Fibroblast of the aortic adventitia (primary cell): ENCODE results near the gene VAMP2. TPM values are rescaled to one million over a fixed set of nuclear protein-coding genes. Genes with fewer than 3 reads are reported as not detected.
A peak's percentile ranks its signal among the peaks of the same experiment; 100 is the strongest.

Experiments
- DNase-seq: peaks from one replicate; pipeline ENCODE4 v3.0.0-alpha.2; 2010; ENCODE audit warnings: low read depth
- H3K4me3 ChIP-seq: 2 replicates; pipeline ENCODE4 v1.5.1; 2011; ENCODE audit warnings: low read depth, mild to moderate bottlenecking, control low read depth, low read length, moderate library complexity
- total RNA-seq: library from RNA; depleted of rRNA; stranded (reverse); fragments of >200 nt; gene quantifications from 2 replicates; pipeline ENCODE4 v1.2.3, GENCODE V29; 2012; ENCODE audit warnings: low replicate concordance
- TF ChIP-seq, protein P1 (sequence below): IDR thresholded peaks from 2 replicates; pipeline ENCODE4 v1.5.1; 2011; ENCODE audit warnings: mild to moderate bottlenecking, low read length, control low read depth, inconsistent platforms; ENCODE audit not compliant: insufficient read depth

VAMP2 gene
- total RNA-seq, 1 donor, result 5.2 TPM

DNA sequence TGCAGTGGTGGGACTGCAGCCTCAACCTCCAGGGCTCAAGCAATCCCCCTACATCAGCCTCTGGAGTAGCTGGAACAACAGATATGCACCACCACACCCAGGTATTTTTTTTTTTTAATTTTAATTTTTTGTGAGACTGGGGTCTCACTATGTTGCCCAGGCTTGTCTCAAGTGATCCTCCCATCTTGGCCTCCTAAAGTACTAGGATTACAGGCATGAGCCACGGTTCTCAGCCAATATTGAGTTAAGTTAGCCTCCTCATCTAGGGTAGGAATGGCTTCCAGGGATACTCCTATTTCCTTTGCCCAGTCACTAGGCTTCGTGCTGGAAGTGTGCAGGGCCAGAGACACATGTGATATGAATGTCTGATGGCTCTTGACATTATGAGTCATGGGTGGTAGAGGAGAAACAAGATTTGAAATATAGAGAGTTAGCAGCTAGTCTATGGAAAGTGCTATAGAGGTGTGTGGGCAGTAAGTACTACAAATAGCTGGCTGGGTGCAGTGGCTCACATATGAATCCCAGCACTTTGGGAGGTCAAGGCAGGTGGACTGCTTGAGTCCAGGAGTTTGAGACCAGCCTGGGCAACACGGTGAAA lies 30.8 kb downstream of the VAMP2 start:
- TF ChIP-seq, protein P1, sequence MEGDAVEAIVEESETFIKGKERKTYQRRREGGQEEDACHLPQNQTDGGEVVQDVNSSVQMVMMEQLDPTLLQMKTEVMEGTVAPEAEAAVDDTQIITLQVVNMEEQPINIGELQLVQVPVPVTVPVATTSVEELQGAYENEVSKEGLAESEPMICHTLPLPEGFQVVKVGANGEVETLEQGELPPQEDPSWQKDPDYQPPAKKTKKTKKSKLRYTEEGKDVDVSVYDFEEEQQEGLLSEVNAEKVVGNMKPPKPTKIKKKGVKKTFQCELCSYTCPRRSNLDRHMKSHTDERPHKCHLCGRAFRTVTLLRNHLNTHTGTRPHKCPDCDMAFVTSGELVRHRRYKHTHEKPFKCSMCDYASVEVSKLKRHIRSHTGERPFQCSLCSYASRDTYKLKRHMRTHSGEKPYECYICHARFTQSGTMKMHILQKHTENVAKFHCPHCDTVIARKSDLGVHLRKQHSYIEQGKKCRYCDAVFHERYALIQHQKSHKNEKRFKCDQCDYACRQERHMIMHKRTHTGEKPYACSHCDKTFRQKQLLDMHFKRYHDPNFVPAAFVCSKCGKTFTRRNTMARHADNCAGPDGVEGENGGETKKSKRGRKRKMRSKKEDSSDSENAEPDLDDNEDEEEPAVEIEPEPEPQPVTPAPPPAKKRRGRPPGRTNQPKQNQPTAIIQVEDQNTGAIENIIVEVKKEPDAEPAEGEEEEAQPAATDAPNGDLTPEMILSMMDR, result no peak
- H3K4me3 ChIP-seq, result no peak overlapping the region
- no peak for DNase-seq

DNA sequence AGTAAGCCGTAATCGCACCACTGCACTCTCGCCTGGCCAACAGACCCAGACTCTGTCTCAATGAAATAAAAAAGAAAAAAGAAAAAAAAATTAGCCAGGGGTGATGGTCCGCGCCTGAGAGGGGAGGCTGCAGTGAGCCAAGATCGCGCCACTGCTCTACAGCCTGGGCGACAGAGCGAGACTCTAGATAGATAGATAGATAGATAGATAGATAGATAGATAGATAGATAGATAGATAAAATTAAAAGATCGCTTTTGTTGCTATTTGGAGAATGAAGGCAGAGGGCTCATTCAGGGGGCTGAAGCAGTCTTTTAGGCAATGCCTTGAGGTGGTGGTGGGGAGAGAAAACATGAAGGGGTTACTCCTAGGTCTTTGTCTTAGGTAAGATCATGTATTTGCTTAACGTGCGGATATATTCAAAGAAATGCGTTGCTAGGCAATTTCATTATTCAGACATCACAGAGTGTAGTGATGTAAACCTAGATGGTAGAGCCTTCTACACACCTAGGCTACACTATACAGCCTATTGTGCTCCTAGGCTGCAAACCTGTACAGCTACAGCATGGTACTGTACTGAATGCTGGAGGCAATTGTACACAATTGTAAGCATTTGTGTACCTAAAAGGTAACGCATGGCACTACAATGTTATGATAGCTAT lies 34.5 kb downstream of the VAMP2 start:
- no peak for DNase-seq
- no peak overlapping the region for H3K4me3 ChIP-seq
- TF ChIP-seq, protein P1, result no peak

DNA sequence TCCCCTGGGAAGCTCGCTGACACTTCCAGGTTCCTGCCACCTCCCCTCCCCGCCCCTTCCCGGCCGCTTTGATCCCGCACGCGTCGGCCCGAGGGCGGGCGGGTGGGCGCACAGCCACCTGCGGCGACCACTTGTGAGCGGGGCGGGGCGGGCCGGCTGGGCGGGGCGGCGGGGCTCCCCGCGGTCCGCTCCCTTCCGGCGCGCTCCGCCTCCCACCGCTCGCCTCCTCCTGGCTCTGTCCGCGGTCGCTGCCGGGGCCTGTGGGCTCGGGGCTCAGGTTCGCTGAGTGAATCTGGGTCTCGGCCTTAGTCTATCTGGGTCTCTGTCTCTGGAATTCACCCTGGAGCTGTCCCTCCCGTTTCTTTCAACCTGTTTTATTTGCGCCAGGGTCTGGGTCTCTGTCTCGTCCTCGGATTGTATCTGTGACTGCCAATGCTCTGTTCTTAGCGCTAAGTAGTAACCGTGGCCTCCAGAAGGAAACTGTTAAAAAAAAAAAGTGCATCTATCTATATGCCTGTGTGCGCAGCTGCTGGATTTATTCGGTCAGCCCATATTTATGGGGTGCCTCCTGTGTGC lies 36.2 kb downstream of the VAMP2 start:
- peak; percentile 38 for DNase-seq
- TF ChIP-seq, protein P1, result no peak
- H3K4me3 ChIP-seq, result peak overlapping the region; percentile 72

DNA sequence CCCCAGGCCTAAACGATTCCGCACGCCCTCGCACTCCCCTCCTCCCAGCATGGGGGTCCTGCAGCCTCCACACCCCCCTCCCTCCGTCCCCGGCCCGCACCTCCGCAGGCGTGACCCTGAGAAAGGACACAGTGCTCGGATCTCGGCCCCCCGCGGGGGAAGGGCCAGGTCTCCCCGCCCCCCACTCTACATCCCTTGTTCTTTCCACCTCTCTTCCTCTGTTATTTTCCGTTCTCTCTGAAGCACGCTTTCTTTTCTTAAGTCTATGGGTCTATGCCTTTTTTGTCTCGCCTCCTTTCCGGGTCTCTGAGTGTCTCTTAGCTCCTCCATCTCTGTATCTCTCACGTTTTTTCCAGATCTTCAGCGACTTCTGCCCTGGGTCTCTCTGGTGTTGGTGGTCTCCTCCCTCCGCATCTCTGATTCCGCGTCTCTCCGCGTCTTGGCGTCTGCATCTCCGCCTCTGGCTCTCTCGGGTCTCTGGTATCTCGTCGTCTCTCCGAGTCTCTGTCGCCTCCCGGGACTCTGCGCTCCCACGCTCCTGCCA lies 36.7 kb downstream of the VAMP2 start:
- peak overlapping the region; percentile 72 for H3K4me3 ChIP-seq
- DNase-seq, result peak; percentile 18
- TF ChIP-seq, protein P1, result no peak

DNA sequence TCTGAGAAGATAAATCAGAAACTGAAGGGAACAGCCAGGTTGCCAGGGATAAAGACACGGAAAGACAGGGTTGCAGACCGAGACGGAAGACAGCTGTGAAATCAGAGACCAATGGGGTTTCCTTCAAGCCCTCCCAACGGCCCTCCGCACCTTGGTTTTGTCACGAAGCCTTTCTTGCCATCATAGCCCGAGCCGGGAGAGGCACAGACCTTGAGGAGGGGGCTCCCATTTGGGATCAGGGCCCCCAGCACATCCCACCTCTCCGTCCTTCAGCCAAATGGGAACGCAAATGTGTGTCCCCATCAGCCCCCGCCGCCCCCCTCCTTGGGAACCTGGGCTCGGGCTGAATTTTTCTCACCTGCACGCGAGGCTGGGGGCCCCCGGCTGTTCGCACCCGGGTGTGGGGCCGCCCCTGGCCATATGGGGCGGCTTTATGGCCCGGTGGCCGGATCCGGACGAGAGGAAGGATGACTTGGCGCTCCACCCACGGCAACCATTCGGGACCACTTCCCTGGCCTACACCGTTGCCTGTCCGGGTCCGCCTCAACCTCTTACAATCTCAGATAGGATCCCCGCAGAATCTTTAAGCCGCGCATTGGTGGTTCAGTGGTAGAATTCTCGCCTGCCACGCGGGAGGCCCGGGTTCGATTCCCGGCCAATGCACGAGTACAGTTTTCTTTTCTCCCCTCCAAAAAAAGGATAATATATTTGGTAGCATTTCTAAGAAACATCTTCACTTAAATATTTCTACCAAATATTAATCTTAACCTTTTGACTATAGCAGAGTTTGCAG lies 37.4 kb downstream of the VAMP2 start:
- DNase-seq, result peak; percentile 71
- peak overlapping the region; percentile 72 for H3K4me3 ChIP-seq
- TF ChIP-seq, protein P1, result no peak

DNA sequence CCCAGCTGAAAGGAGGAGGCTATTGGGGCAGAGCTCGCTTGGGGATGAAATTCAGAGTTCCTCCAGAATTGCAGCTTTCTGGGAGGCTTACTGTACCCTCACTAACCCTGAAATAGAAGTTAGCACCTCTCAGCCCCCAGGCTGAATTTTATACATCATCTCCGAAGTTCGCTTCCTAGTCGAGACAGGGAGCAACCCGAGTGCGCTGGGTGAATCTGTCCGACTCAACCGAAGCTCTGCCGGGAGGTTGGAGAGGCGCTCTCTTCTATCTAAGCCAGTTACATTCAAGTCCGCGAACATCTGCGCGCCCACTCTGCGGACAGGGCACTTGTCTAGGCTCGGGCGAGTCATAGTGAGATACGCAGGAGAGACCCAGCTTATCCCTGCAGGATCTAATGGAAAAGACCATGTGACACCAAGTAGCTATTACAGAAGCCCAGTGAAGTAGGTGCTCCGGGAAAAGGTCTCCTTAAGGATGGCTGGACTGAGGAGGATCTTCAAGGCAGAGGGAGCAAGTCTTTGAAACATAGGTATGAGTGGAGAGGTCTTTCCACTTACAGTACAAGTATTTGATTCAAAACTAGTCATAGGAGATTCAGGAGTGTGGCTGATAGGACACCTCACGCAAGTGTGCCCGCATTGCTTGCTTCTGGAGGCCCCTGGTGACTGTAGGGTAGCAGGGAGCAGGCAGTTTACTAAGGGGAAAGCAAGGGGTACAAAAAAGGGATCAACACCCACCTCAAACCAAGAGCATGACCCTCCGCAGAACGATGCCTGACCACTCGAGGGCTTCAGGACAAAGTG lies 38.2 kb downstream of the VAMP2 start:
- TF ChIP-seq, protein P1, result no peak
- peak overlapping the region; percentile 71 for H3K4me3 ChIP-seq
- DNase-seq, result peak; percentile 33
